Measurements from ENCODE around the gene TXK.

The TXK gene

DNA sequence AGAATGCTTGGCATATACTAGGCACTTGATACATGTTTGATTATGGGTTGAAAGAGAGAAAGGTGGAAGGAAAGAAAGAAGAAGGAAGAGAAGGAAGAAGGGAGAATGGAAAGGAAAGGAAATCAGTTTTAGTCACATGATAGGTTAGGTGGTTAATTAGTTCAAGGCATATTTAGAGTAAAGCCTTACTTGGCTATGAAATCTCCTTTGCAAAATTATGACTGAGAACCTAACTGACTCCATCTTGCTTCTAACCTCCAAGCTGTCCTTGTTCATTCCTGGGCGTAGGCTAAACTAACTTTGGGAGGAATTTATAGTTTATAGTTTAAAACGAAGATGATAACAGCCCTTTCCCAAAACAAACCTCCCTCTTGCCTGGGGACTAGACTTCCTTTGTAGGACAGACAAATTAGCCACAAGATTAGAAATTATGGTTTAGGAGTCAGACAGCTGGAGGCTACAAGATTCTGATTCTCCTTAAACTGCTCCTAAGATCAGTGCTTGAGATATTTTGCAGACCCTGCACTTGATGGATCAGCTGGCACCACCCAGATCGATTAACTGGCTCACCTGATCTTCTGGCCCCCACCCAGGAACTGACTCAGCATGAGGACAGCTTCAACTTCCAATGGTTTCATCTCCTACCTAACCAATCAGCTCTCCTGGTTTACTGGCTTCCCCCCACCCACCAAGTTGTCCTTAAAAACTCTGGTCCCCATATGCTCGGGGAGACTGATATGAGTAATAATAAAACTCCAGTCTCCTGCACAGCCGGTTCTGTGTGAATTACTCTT, 55.0 kb downstream of the TXK start:
- no peak for TF ChIP-seq EZH2 (IDR thresholded peaks at IDR 0.05; ENCODE audit: borderline replicate concordance, low read length)
- TF ChIP-seq, protein P1, sequence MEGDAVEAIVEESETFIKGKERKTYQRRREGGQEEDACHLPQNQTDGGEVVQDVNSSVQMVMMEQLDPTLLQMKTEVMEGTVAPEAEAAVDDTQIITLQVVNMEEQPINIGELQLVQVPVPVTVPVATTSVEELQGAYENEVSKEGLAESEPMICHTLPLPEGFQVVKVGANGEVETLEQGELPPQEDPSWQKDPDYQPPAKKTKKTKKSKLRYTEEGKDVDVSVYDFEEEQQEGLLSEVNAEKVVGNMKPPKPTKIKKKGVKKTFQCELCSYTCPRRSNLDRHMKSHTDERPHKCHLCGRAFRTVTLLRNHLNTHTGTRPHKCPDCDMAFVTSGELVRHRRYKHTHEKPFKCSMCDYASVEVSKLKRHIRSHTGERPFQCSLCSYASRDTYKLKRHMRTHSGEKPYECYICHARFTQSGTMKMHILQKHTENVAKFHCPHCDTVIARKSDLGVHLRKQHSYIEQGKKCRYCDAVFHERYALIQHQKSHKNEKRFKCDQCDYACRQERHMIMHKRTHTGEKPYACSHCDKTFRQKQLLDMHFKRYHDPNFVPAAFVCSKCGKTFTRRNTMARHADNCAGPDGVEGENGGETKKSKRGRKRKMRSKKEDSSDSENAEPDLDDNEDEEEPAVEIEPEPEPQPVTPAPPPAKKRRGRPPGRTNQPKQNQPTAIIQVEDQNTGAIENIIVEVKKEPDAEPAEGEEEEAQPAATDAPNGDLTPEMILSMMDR (IDR thresholded peaks at IDR 0.05; ENCODE audit: low read length): no peak
- H3K4me2 ChIP-seq (ENCODE audit: low read length): no peak overlapping the region
- H2AFZ ChIP-seq (ENCODE audit: low read length): no peak overlapping the region

DNA sequence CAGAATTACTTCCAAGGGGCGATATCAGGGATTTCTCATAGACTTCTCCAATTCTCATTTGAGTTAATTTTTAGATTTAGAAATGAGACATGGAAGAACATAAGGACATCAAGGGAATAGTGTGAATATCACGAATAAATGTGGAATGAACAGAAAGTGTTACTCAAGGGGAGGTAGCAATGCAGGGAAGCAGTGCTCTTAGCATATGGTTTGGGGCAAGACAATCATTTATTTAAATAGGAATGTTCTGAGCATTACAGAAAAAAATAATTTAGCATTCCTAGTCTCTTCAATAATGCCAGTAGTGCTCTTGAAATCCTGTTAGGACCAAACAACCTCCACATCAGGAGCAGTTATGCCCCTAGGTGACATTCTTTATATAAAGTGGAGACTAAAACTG, 55.6 kb downstream of the TXK start:
- no peak overlapping the region for H3K9ac ChIP-seq (ENCODE audit: low read length)
- H3K9me3 ChIP-seq (ENCODE audit: low read length): no peaks in the 10 kb centered on the region
- no peak overlapping the region for H3K4me3 ChIP-seq (ENCODE audit: low read depth, low read length, poor library complexity, severe bottlenecking)
- H3K27ac ChIP-seq (ENCODE audit: low read depth, low read length, poor library complexity, severe bottlenecking): no peak overlapping the region
- H3K4me1 ChIP-seq (ENCODE audit: insufficient read depth, low read length, severe bottlenecking): no peaks in the 10 kb centered on the region
- H3K9me2 ChIP-seq (ENCODE audit: low read depth, low read length): no peaks in the 10 kb centered on the region
- no peaks in the 10 kb centered on the region for H3F3A ChIP-seq (ENCODE audit: insufficient read depth, low read length)
- H3K79me2 ChIP-seq (ENCODE audit: insufficient read depth, low read length): no peaks in the 10 kb centered on the region
- H4K20me1 ChIP-seq (ENCODE audit: insufficient read depth, low read length): no peaks in the 10 kb centered on the region
- no peak overlapping the region for H2AFZ ChIP-seq (ENCODE audit: low read length)
- no peak overlapping the region for H3K4me2 ChIP-seq (ENCODE audit: low read length)
- H3K27me3 ChIP-seq (ENCODE audit: insufficient read depth, low read length): no peaks in the 10 kb centered on the region
- no peak for TF ChIP-seq EZH2 (IDR thresholded peaks at IDR 0.05; ENCODE audit: borderline replicate concordance, low read length)
- TF ChIP-seq, protein P1 (IDR thresholded peaks at IDR 0.05; ENCODE audit: low read length): no peak
- no peaks in the 10 kb centered on the region for H3K36me3 ChIP-seq (ENCODE audit: insufficient read depth, low read length)

More for the DNA sequence above, 55.0 kb downstream of the TXK start:
- H3F3A ChIP-seq (ENCODE audit: insufficient read depth, low read length): no peaks in the 10 kb centered on the region
- H3K79me2 ChIP-seq (ENCODE audit: insufficient read depth, low read length): no peaks in the 10 kb centered on the region
- no peaks in the 10 kb centered on the region for H3K36me3 ChIP-seq (ENCODE audit: insufficient read depth, low read length)
- H3K9me2 ChIP-seq (ENCODE audit: low read depth, low read length): no peaks in the 10 kb centered on the region
- no peaks in the 10 kb centered on the region for H4K20me1 ChIP-seq (ENCODE audit: insufficient read depth, low read length)
- H3K9me3 ChIP-seq (ENCODE audit: low read length): no peaks in the 10 kb centered on the region
- H3K27ac ChIP-seq (ENCODE audit: low read depth, low read length, poor library complexity, severe bottlenecking): no peak overlapping the region
- H3K4me1 ChIP-seq (ENCODE audit: insufficient read depth, low read length, severe bottlenecking): no peaks in the 10 kb centered on the region
- no peaks in the 10 kb centered on the region for H3K27me3 ChIP-seq (ENCODE audit: insufficient read depth, low read length)
- no peak overlapping the region for H3K9ac ChIP-seq (ENCODE audit: low read length)
- no peak overlapping the region for H3K4me3 ChIP-seq (ENCODE audit: low read depth, low read length, poor library complexity, severe bottlenecking)

DNA sequence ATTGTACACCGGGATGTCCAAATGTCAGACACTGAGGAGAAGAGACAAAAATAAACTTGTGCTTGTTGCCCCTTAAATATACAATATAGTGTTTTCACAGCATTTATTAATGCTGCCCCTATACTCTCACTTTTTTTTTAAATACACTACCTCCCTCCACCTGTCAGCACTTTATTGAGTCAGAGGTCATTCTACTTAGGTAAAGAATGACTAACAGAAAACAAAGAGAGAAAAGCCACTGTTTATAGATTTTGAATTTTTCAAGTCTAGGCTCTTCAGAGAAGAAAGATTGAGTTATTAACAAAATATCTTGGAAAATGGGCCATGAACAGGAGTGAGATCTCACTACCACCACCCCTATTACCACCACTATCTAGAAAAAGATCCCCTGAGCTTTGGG, 59.4 kb downstream of the TXK start:
- Histone ChIP-seq H3K9me3 (ENCODE audit: low read length) (no peaks in the 10 kb centered on the region), H3K9me2 (ENCODE audit: low read depth, low read length) (no peaks in the 10 kb centered on the region), H3K36me3 (ENCODE audit: insufficient read depth, low read length) (no peaks in the 10 kb centered on the region), H3K27me3 (ENCODE audit: insufficient read depth, low read length) (no peaks in the 10 kb centered on the region), H3K9ac (ENCODE audit: low read length) (no peak overlapping the region), H3K4me3 (ENCODE audit: low read depth, low read length, poor library complexity, severe bottlenecking) (no peak overlapping the region), H3F3A (ENCODE audit: insufficient read depth, low read length) (no peaks in the 10 kb centered on the region), H3K4me1 (ENCODE audit: insufficient read depth, low read length, severe bottlenecking) (no peaks in the 10 kb centered on the region), H3K27ac (ENCODE audit: low read depth, low read length, poor library complexity, severe bottlenecking) (no peak overlapping the region), H3K79me2 (ENCODE audit: insufficient read depth, low read length) (no peaks in the 10 kb centered on the region), H2AFZ (ENCODE audit: low read length) (no peak overlapping the region), H3K4me2 (ENCODE audit: low read length) (no peak overlapping the region), H4K20me1 (ENCODE audit: insufficient read depth, low read length) (no peaks in the 10 kb centered on the region)
- TF ChIP-seq EZH2 (IDR thresholded peaks at IDR 0.05; ENCODE audit: borderline replicate concordance, low read length): no peak
- TF ChIP-seq, protein P1 (IDR thresholded peaks at IDR 0.05; ENCODE audit: low read length): no peak
